ENCODE results near the gene KLF13.

KLF13 gene

DNA sequence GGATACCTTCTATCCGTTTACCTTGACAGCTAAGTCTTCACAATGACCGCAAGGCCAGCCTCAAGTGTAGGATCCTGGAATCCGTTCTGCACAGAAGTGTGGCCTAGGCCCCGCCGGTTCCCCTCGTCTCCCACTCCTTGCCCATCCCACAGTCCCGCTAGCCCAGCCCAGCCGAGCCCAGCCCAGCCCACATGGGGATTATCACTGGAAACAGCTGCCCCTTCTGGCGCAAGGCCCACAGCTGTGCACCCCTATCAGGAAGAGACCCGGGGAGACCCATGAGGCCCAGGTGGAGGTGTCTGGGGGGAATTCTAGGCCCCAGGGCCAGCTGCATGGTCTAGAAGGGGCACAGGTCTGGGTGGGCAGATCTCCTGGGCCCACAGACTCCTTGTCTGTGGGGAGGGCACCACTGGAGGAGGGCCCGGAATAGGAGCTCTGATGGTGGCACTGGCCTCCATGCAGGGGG, 27.9 kb upstream of the KLF13 start:
- TF ChIP-seq, protein P1, sequence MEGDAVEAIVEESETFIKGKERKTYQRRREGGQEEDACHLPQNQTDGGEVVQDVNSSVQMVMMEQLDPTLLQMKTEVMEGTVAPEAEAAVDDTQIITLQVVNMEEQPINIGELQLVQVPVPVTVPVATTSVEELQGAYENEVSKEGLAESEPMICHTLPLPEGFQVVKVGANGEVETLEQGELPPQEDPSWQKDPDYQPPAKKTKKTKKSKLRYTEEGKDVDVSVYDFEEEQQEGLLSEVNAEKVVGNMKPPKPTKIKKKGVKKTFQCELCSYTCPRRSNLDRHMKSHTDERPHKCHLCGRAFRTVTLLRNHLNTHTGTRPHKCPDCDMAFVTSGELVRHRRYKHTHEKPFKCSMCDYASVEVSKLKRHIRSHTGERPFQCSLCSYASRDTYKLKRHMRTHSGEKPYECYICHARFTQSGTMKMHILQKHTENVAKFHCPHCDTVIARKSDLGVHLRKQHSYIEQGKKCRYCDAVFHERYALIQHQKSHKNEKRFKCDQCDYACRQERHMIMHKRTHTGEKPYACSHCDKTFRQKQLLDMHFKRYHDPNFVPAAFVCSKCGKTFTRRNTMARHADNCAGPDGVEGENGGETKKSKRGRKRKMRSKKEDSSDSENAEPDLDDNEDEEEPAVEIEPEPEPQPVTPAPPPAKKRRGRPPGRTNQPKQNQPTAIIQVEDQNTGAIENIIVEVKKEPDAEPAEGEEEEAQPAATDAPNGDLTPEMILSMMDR (IDR thresholded peaks at IDR 0.05; ENCODE audit: extremely low read depth, insufficient read depth, missing control alignments): no peak
- no peak for DNase-seq (ENCODE audit: low spot score)
- in situ Hi-C loops (cut with MboI; ENCODE audit: low pct_unique_long_range_greater_than_20kb, low sequenced_read_pairs, unreplicated experiment): no loop called here

DNA sequence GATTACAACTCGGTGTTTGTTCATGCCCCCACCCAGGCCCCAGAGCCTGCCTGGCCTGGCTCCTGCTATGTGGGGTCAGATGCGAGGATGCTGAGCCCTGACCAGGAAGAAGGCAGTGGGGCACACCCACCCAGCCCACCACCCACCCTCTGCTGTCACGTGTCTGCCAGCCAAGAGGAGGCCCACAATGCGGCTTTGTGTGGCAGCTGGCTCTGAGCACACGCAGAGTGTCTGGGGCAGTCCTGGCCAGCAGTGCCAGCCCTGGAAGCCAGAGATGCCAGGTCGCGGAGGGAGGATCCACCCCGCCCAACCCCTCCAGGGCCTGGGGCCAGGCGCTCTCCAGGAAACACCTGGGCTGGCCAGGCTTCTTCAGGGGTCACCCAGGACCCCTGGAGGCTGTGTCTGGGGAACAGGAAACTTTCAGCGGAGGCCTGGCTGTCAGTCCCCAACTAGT, 26.4 kb upstream of the KLF13 start:
- in situ Hi-C loops (cut with MboI; ENCODE audit: low pct_unique_long_range_greater_than_20kb, low sequenced_read_pairs, unreplicated experiment): no loop called here
- no peak for DNase-seq (ENCODE audit: low spot score)
- TF ChIP-seq, protein P1 (IDR thresholded peaks at IDR 0.05; ENCODE audit: extremely low read depth, insufficient read depth, missing control alignments): no peak

- peak; percentile 52 for DNase-seq (ENCODE audit: low spot score)
These were observed 25.5 kb upstream of the KLF13 start for GRCh38 chr15:31300981-31301672.

GRCh38 chr15:31301673-31301990, 25.0 kb upstream of the KLF13 start:
- no peak for DNase-seq (ENCODE audit: low spot score)
- TF ChIP-seq, protein P1 (IDR thresholded peaks at IDR 0.05; ENCODE audit: extremely low read depth, insufficient read depth, missing control alignments): no peak
- in situ Hi-C loops (cut with MboI; ENCODE audit: low pct_unique_long_range_greater_than_20kb, low sequenced_read_pairs, unreplicated experiment): no loop called here

More at GRCh38 chr15:31300981-31301672, 25.5 kb upstream of the KLF13 start:
- in situ Hi-C loops (cut with MboI; ENCODE audit: low pct_unique_long_range_greater_than_20kb, low sequenced_read_pairs, unreplicated experiment): no loop called here
- TF ChIP-seq, protein P1 (IDR thresholded peaks at IDR 0.05; ENCODE audit: extremely low read depth, insufficient read depth, missing control alignments): no peak

- in situ Hi-C loops (cut with MboI; ENCODE audit: low pct_unique_long_range_greater_than_20kb, low sequenced_read_pairs, unreplicated experiment): no loop called here
- TF ChIP-seq, protein P1 (IDR thresholded peaks at IDR 0.05; ENCODE audit: extremely low read depth, insufficient read depth, missing control alignments): no peak
- DNase-seq (ENCODE audit: low spot score): no peak
These were observed 24.5 kb upstream of the KLF13 start for GRCh38 chr15:31302029-31302657.

DNA sequence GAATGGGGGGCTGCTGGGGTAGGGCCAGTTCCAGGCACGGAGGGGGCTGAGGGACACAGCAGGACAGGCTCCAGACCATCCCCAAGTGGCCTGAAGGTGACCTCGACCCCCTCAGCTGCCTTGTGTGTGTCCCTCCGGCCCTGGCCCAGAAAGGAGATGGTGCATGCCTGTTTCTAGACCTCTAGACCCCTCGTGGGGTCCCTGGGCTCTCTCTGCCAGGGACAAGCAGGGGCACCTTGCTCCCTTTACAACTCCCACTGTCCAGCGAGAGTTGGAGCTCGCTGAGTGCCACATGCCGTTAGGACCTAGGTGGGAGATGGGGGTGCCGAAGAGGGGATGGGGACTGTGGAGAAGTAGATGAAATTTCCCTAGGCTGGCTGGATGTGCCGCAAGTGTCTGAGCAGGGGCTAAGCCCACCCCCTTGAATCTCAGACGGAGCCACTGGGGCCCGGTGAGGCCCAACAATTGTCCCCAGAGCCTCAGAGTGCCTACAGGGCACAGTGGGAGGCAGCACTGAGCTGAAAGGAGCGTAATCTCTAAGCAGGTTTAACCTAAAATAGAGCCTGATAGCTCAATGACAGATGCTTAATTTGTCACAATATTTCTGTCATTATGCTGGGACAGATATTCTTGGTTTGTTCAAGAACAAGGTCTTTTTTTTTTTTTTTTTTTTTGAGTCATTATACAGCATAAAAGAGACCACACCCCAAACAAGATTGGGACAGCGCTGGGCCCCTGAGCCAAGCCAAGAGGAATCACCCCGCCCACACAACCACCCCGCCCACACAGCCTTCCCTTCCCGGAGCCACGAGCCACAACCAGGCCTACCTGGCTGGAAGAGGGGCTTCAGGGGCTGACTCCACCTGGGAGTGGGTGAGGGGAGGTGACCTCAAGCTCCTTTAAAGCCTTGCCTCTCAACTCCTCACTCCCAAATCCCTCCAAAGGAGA, 23.6 kb upstream of the KLF13 start:
- peak; percentile 76 for DNase-seq (ENCODE audit: low spot score)
- TF ChIP-seq, protein P1 (IDR thresholded peaks at IDR 0.05; ENCODE audit: extremely low read depth, insufficient read depth, missing control alignments): peak; percentile 49
- in situ Hi-C loops (cut with MboI; ENCODE audit: low pct_unique_long_range_greater_than_20kb, low sequenced_read_pairs, unreplicated experiment): no loop called here

Measured in GM13977 (cell line).